Testis (tissue), 3 donors: Measurements from ENCODE around the gene MC1R. TPM values are rescaled to one million over a fixed set of nuclear protein-coding genes. Genes with fewer than 3 reads are reported as not detected.

ENCODE experiments used
- DNase-seq: peaks from one replicate; pipeline ENCODE4 v3.0.0-alpha.2; 2019
- H3K27ac ChIP-seq, 2 donors: fragments of 200-600 bp; sonication (generic); one replicate each; pipeline ENCODE4 v1.5.1; 2019
- H3K27me3 ChIP-seq: fragments of 200-600 bp; sonication (generic); one replicate; pipeline ENCODE4 v1.5.1; 2019
- H3K36me3 ChIP-seq: fragments of 200-600 bp; sonication (generic); one replicate; pipeline ENCODE4 v1.5.1; 2017; ENCODE audit warnings: low read depth; ENCODE audit errors: missing control alignments
- H3K4me1 ChIP-seq: fragments of 200-600 bp; sonication (generic); one replicate; pipeline ENCODE4 v1.5.1; 2019
- H3K4me3 ChIP-seq, 2 donors: fragments of 200-600 bp; sonication (generic); one replicate each; pipeline ENCODE4 v1.5.1; 2017 to 2019
- H3K9me3 ChIP-seq: fragments of 200-600 bp; sonication (generic); one replicate; pipeline ENCODE4 v1.5.1; 2017
- POLR2A ChIP-seq: fragments of 450-650 bp; IDR thresholded peaks from one replicate; pipeline ENCODE4 v1.6.1; 2017; ENCODE audit warnings: antibody characterized with exemption, mild to moderate bottlenecking, moderate library complexity
- WGBS, 2 donors: methylation state at CpG; one replicate each; pipeline ENCODE4 v1.1.5; 2018; 5-methylcytosine and 5-hydroxymethylcytosine counted together
- intact Hi-C: fragments of 100-400 bp; cut with DNase I; formaldehyde crosslinking; loops from one replicate; pipeline ENCODE4 v1.15.1; 2023; ENCODE audit warnings: low total_unique reads
- polyA plus RNA-seq: library from polyadenylated mRNA; stranded (reverse); fragments of 350-450 nt; fragmentation: Illumina TruSeq; extraction: RNeasy Lipid Tissue Mini Kit (QIAGEN cat#74804); gene quantifications from one replicate; pipeline ENCODE4 v1.2.3, GENCODE V29; 2014; ENCODE audit warnings: low read depth, low replicate concordance; ENCODE audit not compliant: insufficient read depth
- total RNA-seq, 2 donors: library from RNA; depleted of rRNA; stranded (reverse); fragments of >200 nt; gene quantifications; one replicate each; pipeline ENCODE4 v1.2.3, GENCODE V29; 2016
- TF ChIP-seq, protein P1 (sequence below), 3 experiments: fragments of 450-650 bp in 2 of 3; fragments of 200-600 bp in 1 of 3; sonication (generic) in 1 of 3; IDR thresholded peaks; one replicate each; pipeline ENCODE4 v1.5.1; 2016 to 2019; ENCODE audit warnings: antibody characterized with exemption in 3 of 3, mild to moderate bottlenecking in 2 of 3, moderate library complexity in 1 of 3

MC1R gene
- total and polyA plus RNA-seq, 3 donors from 2014 or later, result 30.1 to 53.7 (median 40.0) TPM

DNA sequence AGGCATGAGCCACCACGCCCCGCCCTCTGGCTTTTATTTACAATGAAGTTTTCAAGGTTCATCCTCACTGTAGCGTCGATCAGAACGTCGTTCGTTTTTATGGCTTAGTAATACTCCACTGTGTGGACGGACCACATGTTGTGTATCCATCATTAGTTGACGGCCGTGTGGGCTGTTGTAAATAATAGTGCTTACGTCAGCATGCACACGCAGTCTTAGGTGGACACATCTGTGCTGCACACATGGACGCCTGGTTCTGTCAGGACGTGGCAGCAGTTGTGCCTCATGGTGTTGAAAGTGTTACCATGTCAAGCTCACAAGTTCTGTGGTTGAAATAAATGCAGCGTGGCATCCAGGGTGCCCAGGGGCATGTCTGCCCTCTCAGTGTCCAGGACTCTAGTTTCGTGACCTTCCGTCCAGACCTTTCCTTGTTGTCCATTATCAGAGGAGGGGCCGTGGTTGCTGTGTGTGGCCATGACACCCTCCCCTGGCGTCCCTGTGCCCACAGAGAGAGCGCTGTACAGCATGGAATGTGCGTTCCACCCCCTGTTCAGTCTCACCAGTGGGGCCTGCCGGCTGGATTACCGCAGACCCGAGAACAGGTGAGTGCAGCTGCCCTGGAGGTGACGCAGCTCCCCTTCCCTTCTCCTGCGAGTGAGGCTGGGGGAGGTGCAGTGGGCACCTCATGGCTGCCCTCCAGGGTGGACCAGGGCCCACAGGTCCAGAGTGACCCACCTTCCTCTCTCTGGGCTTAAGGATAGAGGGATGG, 23.0 kb upstream of the MC1R start:
- intact Hi-C loops, result no loop called here

DNA sequence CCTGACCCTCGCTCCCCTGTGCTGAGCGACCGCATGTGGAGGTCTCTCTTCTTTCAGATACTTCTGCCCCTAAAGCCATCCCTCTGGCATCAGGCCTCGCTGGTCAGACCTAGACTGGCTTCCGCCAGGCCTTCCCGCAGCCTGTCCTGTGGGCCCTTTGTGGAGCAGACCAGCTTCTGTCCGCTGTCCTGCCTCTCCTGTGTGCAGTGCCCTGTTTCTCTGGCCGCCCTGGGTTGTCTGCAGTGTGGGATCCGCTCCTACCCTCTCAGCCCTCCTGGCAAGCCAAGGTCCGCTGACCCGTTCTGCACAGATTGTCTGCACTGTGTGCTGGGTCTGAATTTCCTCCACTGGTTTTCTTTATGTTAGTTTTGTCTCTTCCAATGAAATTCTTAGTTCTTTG, 21.5 kb upstream of the MC1R start:
- H3K27ac ChIP-seq, result no peak overlapping the region
- WGBS, 2 donors, result 92 to 95% methylated on average over 11 of the region's 11 CpGs
- no peak for DNase-seq
- intact Hi-C loops, result no loop called here
- H3K27me3 ChIP-seq, result no peaks in the 10 kb centered on the region
- no peaks in the 10 kb centered on the region for H3K36me3 ChIP-seq
- H3K4me1 ChIP-seq, result no peaks in the 10 kb centered on the region
- no peaks in the 10 kb centered on the region for H3K9me3 ChIP-seq
- H3K4me3 ChIP-seq, result no peak overlapping the region
- no peak for TF ChIP-seq POLR2A
- TF ChIP-seq, protein P1, sequence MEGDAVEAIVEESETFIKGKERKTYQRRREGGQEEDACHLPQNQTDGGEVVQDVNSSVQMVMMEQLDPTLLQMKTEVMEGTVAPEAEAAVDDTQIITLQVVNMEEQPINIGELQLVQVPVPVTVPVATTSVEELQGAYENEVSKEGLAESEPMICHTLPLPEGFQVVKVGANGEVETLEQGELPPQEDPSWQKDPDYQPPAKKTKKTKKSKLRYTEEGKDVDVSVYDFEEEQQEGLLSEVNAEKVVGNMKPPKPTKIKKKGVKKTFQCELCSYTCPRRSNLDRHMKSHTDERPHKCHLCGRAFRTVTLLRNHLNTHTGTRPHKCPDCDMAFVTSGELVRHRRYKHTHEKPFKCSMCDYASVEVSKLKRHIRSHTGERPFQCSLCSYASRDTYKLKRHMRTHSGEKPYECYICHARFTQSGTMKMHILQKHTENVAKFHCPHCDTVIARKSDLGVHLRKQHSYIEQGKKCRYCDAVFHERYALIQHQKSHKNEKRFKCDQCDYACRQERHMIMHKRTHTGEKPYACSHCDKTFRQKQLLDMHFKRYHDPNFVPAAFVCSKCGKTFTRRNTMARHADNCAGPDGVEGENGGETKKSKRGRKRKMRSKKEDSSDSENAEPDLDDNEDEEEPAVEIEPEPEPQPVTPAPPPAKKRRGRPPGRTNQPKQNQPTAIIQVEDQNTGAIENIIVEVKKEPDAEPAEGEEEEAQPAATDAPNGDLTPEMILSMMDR (IDR thresholded peaks at IDR 0.05), result no peak

More for the DNA sequence above, 23.0 kb upstream of the MC1R start:
- WGBS, 2 donors, result 94 to 95% methylated on average over 21 to 26 of the region's 26 CpGs
- Histone ChIP-seq H3K27me3 (no peaks in the 10 kb centered on the region), H3K4me3 (no peak overlapping the region), H3K36me3 (no peaks in the 10 kb centered on the region), H3K27ac (no peak overlapping the region), H3K9me3 (no peaks in the 10 kb centered on the region), H3K4me1 (peaks cover 7% of the 10 kb centered on the region)
- DNase-seq, result no peak
- TF ChIP-seq, protein P1 (IDR thresholded peaks at IDR 0.05), result no peak
- no peak for TF ChIP-seq POLR2A

DNA sequence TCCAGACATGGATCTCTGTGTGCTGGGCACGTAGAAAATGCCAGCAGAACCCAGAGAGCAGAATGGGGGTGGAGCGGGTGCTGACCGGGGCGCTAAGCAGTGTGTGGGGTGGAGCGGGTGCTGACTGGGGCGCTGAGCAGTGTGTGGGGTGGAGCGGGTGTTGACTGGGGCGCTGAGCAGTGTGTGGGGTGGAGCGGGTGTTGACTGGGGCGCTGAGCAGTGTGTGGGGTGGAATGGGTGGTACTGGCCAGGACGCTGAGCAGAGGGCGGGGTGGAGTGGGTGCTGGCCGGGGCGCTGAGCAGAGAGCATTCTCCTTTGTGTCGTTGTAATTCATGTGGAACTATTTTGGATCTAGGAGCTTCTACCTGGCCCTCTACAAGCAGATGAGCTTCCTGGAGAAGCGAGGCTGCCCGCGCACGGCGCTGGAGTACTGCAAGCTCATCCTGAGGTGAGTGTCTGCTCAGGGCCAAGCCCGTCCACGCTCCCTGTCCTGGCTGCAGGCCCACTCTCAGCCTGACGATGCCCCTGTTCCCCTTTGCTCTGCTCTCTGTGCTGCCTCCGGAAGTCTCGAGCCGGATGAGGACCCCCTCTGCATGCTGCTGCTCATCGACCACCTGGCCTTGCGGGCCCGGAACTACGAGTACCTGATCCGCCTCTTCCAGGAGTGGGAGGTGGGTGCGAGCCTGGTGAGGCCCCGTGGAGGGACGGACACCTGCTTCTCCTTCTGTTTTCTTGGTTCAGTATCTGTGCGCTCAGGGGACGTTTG, 20.3 kb upstream of the MC1R start:
- Histone ChIP-seq H3K36me3 (no peaks in the 10 kb centered on the region), H3K4me1 (no peaks in the 10 kb centered on the region), H3K27me3 (no peaks in the 10 kb centered on the region), H3K27ac (no peak overlapping the region), H3K4me3 (no peak overlapping the region), H3K9me3 (no peaks in the 10 kb centered on the region)
- intact Hi-C loops, result no loop called here
- WGBS, 2 donors, result 90 to 94% methylated on average over 32 to 36 of the region's 36 CpGs
- no peak for DNase-seq
- no peak for TF ChIP-seq POLR2A
- TF ChIP-seq, protein P1 (IDR thresholded peaks at IDR 0.05), result no peak

DNA sequence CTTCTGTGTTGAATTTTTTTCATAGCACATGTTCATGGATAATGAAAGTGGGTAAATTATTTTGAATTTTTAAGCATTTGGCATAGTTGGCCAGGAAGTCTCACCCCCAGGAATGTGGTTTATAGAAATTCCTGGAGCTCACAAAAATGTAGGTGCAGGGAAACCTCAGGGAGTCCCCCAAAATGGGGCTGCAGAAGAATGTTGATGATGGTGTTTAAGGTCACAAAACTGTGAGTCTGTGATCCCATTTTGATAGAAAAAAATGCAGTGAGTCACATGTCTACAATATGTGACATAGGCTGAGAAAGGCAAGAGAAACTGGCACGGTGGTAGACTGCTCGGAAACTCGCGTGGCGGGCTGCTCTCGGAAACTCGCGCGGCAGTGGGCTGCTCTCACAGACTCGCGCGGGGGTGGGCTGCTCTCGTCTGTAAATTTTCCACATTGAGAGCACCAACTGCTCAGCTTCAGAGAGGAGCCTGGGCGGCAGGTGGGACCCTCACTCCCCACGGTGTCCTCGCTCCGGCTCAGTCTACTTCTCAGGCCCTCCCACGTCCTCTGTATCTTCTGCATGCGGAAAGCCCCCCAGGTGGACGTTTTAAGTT, 18.7 kb upstream of the MC1R start:
- 88 to 92% methylated on average over 20 of the region's 20 CpGs for WGBS, 2 donors
- TF ChIP-seq, protein P1 (IDR thresholded peaks at IDR 0.05), result no peak
- no peak for TF ChIP-seq POLR2A
- no peaks in the 10 kb centered on the region for H3K9me3 ChIP-seq
- DNase-seq, result no peak
- intact Hi-C loops, result no loop called here
- H3K27ac ChIP-seq, result no peak overlapping the region
- H3K4me1 ChIP-seq, result no peaks in the 10 kb centered on the region
- no peaks in the 10 kb centered on the region for H3K36me3 ChIP-seq
- no peaks in the 10 kb centered on the region for H3K27me3 ChIP-seq
- no peak overlapping the region for H3K4me3 ChIP-seq
